GM12872 (cell line): ENCODE measurements around the gene CPNE6.

Source experiments
- CTCF ChIP-seq: IDR thresholded peaks from 3 replicates; pipeline ENCODE4 v1.5.1; 2011; ENCODE audit warnings: low read depth, mild to moderate bottlenecking, low read length, moderate library complexity; ENCODE audit not compliant: insufficient read depth

The CPNE6 gene

GRCh38 chr14:24071836-24072430 is 571 bp downstream of the CPNE6 start:
- TF ChIP-seq CTCF, result no peak

- no peak for TF ChIP-seq CTCF
Measured at GRCh38 chr14:24072436-24072835, 1.1 kb downstream of the CPNE6 start.

- no peak for TF ChIP-seq CTCF
Measured at GRCh38 chr14:24072881-24073877, 1.8 kb downstream of the CPNE6 start.

- no peak for TF ChIP-seq CTCF
Measured at GRCh38 chr14:24074625-24075484, 3.5 kb downstream of the CPNE6 start.

GRCh38 chr14:24075485-24076301 is 4.3 kb downstream of the CPNE6 start:
- TF ChIP-seq CTCF, result no peak

GRCh38 chr14:24076302-24076601 is 4.9 kb downstream of the CPNE6 start:
- no peak for TF ChIP-seq CTCF
